Measurements from ENCODE around the gene IGIP. TPM values are rescaled to one million over a fixed set of nuclear protein-coding genes. Genes with fewer than 3 reads are reported as not detected.
A peak's percentile ranks its signal among the peaks of the same experiment; 100 is the strongest.

The IGIP gene
- total and polyA plus RNA-seq, 10 donors, result 4.7 to 20.4 (median 11.2) TPM

GRCh38 chr5:140110646-140110957, 15.1 kb upstream of the IGIP start:
- H3K27ac ChIP-seq, result no peak overlapping the region
- no peak for TF ChIP-seq CTCF (IDR thresholded peaks at IDR 0.05 in 8 of 11, conservative IDR thresholded peaks at IDR 0.05 in 3 of 11)
- no peak for TF ChIP-seq POLR2A (IDR thresholded peaks at IDR 0.05)
- TF ChIP-seq POLR2AphosphoS5 (IDR thresholded peaks at IDR 0.05), result no peak
- intact Hi-C loops (cut with DNase I; ENCODE audit: low total_unique reads), result no loop called here
- no peaks in the 10 kb centered on the region for H3K36me3 ChIP-seq
- peaks cover 0 to 53% (median 0%) of the 10 kb centered on the region in 7 donors for H3K27me3 ChIP-seq (replicated peaks in 1 of 7)
- H3K9me3 ChIP-seq, result no peaks in the 10 kb centered on the region
- WGBS, 5 donors, result 52 to 68% (median 59%) methylated on average over 1 of the region's 1 CpG
- no peak for DNase-seq
- H3K4me1 ChIP-seq, result peaks cover 38 to 85% (median 63%) of the 10 kb centered on the region in 6 donors
- H3K4me3 ChIP-seq, result no peak overlapping the region

GRCh38 chr5:140111011-140111858, 14.5 kb upstream of the IGIP start:
- Histone ChIP-seq H3K27ac (peak overlapping the region in 3 of 8 donors; percentile 5 to 97 (median 95)), H3K27me3 (replicated peaks in 1 of 7) (peaks cover 0 to 53% (median 0%) of the 10 kb centered on the region in 7 donors)
- no peak for DNase-seq

GRCh38 chr5:140111859-140112551, 13.7 kb upstream of the IGIP start:
- Histone ChIP-seq H3K27me3 (replicated peaks in 1 of 7) (peaks cover 0 to 53% (median 0%) of the 10 kb centered on the region in 7 donors), H3K4me1 (peaks cover 40 to 86% (median 68%) of the 10 kb centered on the region in 6 donors), H3K4me3 (peak overlapping the region in 1 of 8 donors; percentile 88), H3K27ac (peak overlapping the region in 6 of 8 donors; percentile 5 to 97 (median 93)), H3K9me3 (no peaks in the 10 kb centered on the region), H3K36me3 (no peaks in the 10 kb centered on the region)
- intact Hi-C loops (cut with DNase I; ENCODE audit: low total_unique reads), result no loop called here
- TF ChIP-seq CTCF (IDR thresholded peaks at IDR 0.05 in 8 of 11, conservative IDR thresholded peaks at IDR 0.05 in 3 of 11) (no peak), POLR2AphosphoS5 (IDR thresholded peaks at IDR 0.05) (no peak), POLR2A (IDR thresholded peaks at IDR 0.05) (no peak)
- WGBS, 5 donors, result 52 to 69% (median 55%) methylated on average over 8 of the region's 8 CpGs
- DNase-seq, result no peak

More at GRCh38 chr5:140111011-140111858, 14.5 kb upstream of the IGIP start:
- Histone ChIP-seq H3K4me1 (peaks cover 43 to 86% (median 68%) of the 10 kb centered on the region in 6 donors), H3K4me3 (no peak overlapping the region), H3K9me3 (no peaks in the 10 kb centered on the region), H3K36me3 (no peaks in the 10 kb centered on the region)
- WGBS, 5 donors, result 47 to 66% (median 60%) methylated on average over 17 to 18 of the region's 18 CpGs
- intact Hi-C loops (cut with DNase I; ENCODE audit: low total_unique reads), result no loop called here
- no peak for TF ChIP-seq CTCF (IDR thresholded peaks at IDR 0.05 in 8 of 11, conservative IDR thresholded peaks at IDR 0.05 in 3 of 11)
- TF ChIP-seq POLR2A (IDR thresholded peaks at IDR 0.05), result no peak
- no peak for TF ChIP-seq POLR2AphosphoS5 (IDR thresholded peaks at IDR 0.05)

All from spleen (tissue), 11 donors.